ENCODE data around the gene BCAT1. TPM values are rescaled to one million over a fixed set of nuclear protein-coding genes. Genes with fewer than 3 reads are reported as not detected.

Gene BCAT1
- total RNA-seq, 1 experiment from 2014 or later: 5.8 TPM

DNA sequence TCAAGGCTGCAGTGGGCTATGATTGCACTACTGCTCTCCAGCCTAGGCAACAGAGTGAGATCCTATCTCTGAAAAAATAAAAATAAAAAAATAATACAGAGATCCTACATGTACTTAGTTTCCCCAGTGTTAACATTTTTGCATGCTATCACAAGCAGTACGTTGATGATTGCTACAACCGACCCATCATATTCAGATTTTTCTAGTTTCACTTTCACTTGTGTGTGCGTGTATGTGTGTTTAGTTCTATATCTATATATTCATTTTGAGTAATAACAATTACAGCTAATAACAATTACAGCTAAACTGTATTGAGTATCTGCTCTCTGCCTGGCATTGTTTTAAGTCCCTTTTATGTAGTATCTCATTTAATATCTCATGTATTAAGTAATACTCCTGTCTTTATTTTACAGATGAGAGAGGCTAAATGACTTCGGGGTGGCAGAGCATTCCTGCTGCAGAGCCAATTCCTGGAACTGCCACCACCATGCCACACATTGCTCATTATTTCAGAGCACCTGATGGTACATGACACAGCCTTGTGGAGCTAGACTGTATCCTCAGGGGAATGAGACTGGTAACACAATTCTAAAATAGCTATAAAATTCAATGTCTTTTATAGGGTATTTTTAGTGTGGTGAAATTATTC is 153.1 kb downstream of the BCAT1 start:
- BruUV-seq (replicated peaks): no TSS peak
- no peaks in the 10 kb centered on the region for H3K27me3 ChIP-seq (ENCODE audit: control insufficient read depth, insufficient read depth, low read length)
- peak overlapping the region; percentile 15 to 41; a peak in 3 of 4 replicates for H3K4me3 ChIP-seq (ENCODE audit: low read depth in 2 of 2, low read length in 2 of 2)
- ATAC-seq (peak; percentile 53), DNase-seq (ENCODE audit: low read depth, low spot score) (no peak)
- TF ChIP-seq, protein P1, sequence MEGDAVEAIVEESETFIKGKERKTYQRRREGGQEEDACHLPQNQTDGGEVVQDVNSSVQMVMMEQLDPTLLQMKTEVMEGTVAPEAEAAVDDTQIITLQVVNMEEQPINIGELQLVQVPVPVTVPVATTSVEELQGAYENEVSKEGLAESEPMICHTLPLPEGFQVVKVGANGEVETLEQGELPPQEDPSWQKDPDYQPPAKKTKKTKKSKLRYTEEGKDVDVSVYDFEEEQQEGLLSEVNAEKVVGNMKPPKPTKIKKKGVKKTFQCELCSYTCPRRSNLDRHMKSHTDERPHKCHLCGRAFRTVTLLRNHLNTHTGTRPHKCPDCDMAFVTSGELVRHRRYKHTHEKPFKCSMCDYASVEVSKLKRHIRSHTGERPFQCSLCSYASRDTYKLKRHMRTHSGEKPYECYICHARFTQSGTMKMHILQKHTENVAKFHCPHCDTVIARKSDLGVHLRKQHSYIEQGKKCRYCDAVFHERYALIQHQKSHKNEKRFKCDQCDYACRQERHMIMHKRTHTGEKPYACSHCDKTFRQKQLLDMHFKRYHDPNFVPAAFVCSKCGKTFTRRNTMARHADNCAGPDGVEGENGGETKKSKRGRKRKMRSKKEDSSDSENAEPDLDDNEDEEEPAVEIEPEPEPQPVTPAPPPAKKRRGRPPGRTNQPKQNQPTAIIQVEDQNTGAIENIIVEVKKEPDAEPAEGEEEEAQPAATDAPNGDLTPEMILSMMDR (IDR thresholded peaks at IDR 0.05): no peak
- TF ChIP-seq SIN3A (IDR thresholded peaks at IDR 0.05; ENCODE audit: borderline replicate concordance, insufficient read depth, low read depth, low read length) (no peak), TCF7L2 (IDR thresholded peaks at IDR 0.05; ENCODE audit: low read depth, low read length) (no peak), POLR2AphosphoS5 (IDR thresholded peaks at IDR 0.05; ENCODE audit: low read depth, low read length) (no peak)
- TF ChIP-seq, protein P2, sequence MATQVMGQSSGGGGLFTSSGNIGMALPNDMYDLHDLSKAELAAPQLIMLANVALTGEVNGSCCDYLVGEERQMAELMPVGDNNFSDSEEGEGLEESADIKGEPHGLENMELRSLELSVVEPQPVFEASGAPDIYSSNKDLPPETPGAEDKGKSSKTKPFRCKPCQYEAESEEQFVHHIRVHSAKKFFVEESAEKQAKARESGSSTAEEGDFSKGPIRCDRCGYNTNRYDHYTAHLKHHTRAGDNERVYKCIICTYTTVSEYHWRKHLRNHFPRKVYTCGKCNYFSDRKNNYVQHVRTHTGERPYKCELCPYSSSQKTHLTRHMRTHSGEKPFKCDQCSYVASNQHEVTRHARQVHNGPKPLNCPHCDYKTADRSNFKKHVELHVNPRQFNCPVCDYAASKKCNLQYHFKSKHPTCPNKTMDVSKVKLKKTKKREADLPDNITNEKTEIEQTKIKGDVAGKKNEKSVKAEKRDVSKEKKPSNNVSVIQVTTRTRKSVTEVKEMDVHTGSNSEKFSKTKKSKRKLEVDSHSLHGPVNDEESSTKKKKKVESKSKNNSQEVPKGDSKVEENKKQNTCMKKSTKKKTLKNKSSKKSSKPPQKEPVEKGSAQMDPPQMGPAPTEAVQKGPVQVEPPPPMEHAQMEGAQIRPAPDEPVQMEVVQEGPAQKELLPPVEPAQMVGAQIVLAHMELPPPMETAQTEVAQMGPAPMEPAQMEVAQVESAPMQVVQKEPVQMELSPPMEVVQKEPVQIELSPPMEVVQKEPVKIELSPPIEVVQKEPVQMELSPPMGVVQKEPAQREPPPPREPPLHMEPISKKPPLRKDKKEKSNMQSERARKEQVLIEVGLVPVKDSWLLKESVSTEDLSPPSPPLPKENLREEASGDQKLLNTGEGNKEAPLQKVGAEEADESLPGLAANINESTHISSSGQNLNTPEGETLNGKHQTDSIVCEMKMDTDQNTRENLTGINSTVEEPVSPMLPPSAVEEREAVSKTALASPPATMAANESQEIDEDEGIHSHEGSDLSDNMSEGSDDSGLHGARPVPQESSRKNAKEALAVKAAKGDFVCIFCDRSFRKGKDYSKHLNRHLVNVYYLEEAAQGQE (IDR thresholded peaks at IDR 0.05; ENCODE audit: insufficient read depth in 1 of 2, low read depth in 2 of 2, low read length in 1 of 2): no peak
- no peaks in the 10 kb centered on the region for H3K4me1 ChIP-seq (ENCODE audit: control insufficient read depth, insufficient read depth, low read length)
- H3K36me3 ChIP-seq (ENCODE audit: control insufficient read depth, insufficient read depth, low read length): no peaks in the 10 kb centered on the region
- H3K27ac ChIP-seq (ENCODE audit: low read length): no peak overlapping the region
- no peaks in the 10 kb centered on the region for H3K9me3 ChIP-seq (ENCODE audit: control insufficient read depth, insufficient read depth, low read depth, low read length)
- CTCF ChIA-PET: no interaction called here
- POLR2A ChIA-PET: no interaction called here
- in situ Hi-C loops (cut with HindIII; ENCODE audit: low pct_unique_long_range_greater_than_20kb, low sequenced_read_pairs) (no loop called here), intact Hi-C loops (cut with micrococcal nuclease; ENCODE audit: unreplicated experiment) (no loop called here)

DNA sequence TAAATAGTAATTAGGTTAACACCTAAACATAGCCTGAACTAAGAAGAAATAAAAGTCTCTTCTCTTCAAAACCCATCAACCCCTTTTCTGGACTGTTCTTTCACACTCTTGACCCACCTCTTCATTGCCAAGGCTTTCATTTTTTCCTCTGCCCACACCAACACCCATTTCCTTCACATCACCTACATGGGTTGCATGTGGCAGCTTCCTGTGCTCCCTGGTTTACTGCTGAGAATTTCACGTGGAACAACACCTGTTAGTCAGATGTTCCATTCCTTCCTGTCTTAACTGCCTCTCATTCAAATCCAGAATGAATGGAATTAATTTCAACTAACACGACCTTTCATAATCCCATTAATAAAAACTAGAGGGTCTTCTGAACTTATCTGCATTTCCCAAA is 157.3 kb downstream of the BCAT1 start:
- Histone ChIP-seq H3K4me1 (ENCODE audit: control insufficient read depth, insufficient read depth, low read length) (no peaks in the 10 kb centered on the region), H3K27ac (ENCODE audit: low read length) (no peak overlapping the region), H3K9me3 (ENCODE audit: control insufficient read depth, insufficient read depth, low read depth, low read length) (no peaks in the 10 kb centered on the region), H3K27me3 (ENCODE audit: control insufficient read depth, insufficient read depth, low read length) (no peaks in the 10 kb centered on the region; the same call in 1 of the 2 replicates), H3K4me3 (ENCODE audit: low read depth in 2 of 2, low read length in 2 of 2) (no peak overlapping the region), H3K36me3 (ENCODE audit: control insufficient read depth, insufficient read depth, low read length) (no peaks in the 10 kb centered on the region)
- TF ChIP-seq TCF7L2 (IDR thresholded peaks at IDR 0.05; ENCODE audit: low read depth, low read length): no peak
- TF ChIP-seq, protein P1 (IDR thresholded peaks at IDR 0.05): no peak
- no peak for TF ChIP-seq SIN3A (IDR thresholded peaks at IDR 0.05; ENCODE audit: borderline replicate concordance, insufficient read depth, low read depth, low read length)
- ChIA-PET POLR2A (interaction anchor here (0.5 kb wide), 1 partner anchor 185 kb away, joined by 3 read pairs; no protein-coding TSS in a partner anchor), CTCF (no interaction called here)
- in situ Hi-C loops (cut with HindIII; ENCODE audit: low pct_unique_long_range_greater_than_20kb, low sequenced_read_pairs): no loop called here
- intact Hi-C loops (cut with micrococcal nuclease; ENCODE audit: unreplicated experiment): no loop called here
- no peak for ATAC-seq
- BruUV-seq (replicated peaks): no TSS peak
- no peak for DNase-seq (ENCODE audit: low read depth, low spot score)
